GM18505 (cell line): ENCODE results near the gene MAU2.
"Not testable (repeated sequence)": the region's sequence is repeated elsewhere in the genome, so short reads cannot be mapped to it uniquely, and the experiment has no call there.

ENCODE experiments used
- ATAC-seq: cut with Tn5 transposase; IDR thresholded peaks from one replicate; pipeline ENCODE4 v1.9.1; 2021; ENCODE audit not compliant: unreplicated experiment
- POLR2A ChIP-seq: IDR thresholded peaks from 4 replicates; pipeline ENCODE4 v1.6.1; 2011; ENCODE audit warnings: borderline replicate concordance; ENCODE audit not compliant: insufficient read depth, insufficient read length; ENCODE audit errors: extremely low read depth

MAU2 gene

GRCh38 chr19:19361075-19361594 lies 40.5 kb downstream of the MAU2 start:
- TF ChIP-seq POLR2A, result no peak

DNA sequence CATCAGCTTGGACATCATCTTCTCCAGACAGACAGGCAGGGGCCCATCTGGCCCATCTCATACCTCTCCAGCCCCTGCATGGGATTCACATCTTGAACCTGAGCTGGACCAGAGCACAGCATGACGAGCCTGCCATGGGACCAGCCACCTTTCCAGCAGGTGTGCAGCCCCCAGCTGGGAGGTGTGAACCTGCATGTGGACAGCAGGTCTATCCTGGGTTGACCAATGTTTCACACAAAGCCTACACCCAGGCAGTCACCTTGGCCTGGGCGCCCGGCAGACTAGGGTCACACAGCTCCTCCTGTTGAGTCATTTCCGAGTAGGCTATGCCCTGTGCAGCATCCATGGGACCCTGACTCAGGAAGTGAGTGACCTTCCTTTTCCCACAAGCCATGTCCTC lies 41.4 kb downstream of the MAU2 start:
- TF ChIP-seq POLR2A, result no peak
- ATAC-seq, result no peak

More at GRCh38 chr19:19361075-19361594, 40.5 kb downstream of the MAU2 start:
- ATAC-seq, result peak; percentile 68

DNA sequence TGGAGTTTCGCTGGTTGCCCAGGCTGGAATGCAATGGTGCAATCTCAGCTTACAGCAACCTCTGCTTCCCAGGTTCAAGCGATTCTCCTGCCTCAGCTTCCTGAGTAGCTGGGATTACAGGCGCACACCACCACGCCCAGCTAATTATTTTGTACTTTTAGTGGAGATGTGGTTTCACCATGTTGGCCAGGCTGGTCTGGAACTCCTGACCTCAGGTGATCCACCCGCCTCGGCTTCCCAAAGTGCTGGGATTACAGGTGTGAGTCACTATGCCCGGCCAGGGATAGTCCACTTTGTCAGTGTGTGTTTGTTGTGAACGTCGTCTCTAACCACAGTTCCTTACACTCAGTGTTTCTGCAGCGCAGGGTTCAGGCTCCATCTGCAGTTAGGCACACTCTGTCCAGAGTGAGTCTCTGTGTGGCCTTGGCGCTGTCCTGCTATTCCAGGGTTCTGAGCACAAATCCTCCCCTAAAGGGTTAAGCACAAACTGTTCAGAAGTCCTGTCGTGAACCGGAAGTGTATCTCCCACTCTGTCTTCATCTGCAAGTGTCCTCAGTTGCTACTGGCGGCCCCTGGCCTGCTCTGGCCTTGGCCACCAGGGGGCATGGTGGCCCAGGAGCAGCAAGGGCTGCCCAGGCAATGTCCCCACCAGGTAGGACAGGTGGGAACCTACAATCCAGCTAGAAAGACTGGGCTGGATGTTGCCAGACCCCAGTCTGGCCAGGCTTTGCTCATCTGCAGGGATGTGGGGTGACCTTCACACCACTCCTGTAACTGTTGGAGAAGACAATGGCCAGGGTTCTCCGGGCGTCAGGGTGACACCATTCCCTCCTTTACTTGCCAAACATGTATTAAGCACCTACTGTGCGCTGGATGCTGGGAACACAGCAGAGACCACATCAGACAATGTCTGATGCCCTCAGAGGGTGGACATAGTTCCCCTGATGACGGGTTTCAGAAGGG lies 46.1 kb downstream of the MAU2 start:
- TF ChIP-seq POLR2A, result no peak
- peak; percentile 63 for ATAC-seq

- ATAC-seq, result no peak
- TF ChIP-seq POLR2A, result no peak
Observed at GRCh38 chr19:19368087-19368486, 47.5 kb downstream of the MAU2 start.

DNA sequence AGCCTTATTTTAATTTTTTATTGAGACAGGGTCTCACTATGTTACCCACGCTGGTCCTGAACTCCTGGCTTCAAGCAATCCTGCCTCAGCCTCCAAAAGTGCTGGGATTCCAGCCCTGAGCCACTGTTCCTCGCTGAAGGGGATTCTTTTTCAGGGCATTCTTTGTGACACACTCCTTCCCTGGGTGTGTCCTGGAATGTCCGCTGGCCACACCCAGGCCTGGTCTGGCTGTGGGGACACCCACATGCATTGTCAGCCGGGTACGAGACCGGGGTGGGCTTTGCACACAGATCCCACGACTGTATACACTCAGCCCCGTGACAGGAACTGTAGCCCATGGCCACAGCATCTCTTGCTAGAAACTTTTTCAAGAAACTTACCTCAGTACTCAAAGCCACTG lies 50.4 kb downstream of the MAU2 start:
- no peak for ATAC-seq
- no peak for TF ChIP-seq POLR2A

DNA sequence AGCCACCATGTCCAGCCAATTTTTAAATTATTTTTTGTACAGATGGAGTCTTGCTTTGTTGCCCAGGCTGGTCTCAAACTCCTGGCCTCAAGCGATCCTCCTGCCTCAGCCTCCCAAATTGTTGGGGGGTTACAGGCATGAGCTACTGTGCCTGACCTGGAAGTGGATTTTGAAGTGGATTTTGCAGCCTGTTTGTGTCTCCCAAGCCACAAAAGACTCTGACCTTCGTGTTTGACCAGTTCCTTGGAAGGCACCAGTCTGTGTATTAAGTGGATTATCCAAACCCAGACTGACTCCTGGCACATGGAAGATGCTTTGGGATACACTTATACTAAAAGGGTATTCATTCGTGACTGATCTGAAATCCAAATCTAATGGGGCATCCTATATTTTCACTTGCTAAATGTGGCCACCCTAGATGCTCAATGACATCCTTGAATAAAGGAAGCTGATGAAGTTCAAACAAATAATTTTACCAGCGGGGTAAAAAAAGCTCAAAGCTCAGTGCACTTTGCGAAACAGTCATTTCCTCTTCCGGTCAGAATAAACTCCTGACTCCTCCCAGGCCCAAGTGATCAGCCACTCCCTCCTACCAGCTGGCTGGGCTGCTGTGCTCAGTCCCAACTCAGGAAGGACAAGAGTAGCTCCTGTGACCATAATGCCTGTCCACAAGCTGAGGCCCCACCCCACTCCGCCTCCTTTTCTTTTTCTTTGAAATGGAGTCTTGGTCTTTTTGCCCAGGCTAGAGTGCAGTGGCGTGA lies 52.2 kb downstream of the MAU2 start:
- ATAC-seq, result peak; percentile 67
- TF ChIP-seq POLR2A, result peak; percentile 49

DNA sequence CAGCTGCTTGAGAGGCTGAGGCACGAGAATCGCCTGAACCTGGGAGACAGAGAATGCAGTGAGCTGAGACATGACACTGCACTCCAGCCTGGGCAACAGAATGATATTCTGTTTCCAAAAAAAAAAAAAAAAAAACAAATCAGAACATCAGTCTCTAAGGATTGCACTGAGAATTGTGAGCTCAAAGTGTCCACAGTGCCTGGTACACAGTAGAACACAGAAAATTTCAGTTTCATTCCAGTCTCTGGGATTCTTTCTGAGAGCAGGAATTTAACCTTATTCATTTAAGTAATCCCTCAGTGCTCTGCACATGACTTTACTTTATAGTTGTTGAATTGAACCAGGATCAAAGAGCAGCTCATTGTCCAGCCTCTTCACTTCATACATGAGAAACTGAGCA lies 58.9 kb downstream of the MAU2 start:
- ATAC-seq, result no peak
- TF ChIP-seq POLR2A, result no peak

- ATAC-seq, result not testable (repeated sequence)
Observed at GRCh38 chr19:19380316-19380715, 59.7 kb downstream of the MAU2 start.

DNA sequence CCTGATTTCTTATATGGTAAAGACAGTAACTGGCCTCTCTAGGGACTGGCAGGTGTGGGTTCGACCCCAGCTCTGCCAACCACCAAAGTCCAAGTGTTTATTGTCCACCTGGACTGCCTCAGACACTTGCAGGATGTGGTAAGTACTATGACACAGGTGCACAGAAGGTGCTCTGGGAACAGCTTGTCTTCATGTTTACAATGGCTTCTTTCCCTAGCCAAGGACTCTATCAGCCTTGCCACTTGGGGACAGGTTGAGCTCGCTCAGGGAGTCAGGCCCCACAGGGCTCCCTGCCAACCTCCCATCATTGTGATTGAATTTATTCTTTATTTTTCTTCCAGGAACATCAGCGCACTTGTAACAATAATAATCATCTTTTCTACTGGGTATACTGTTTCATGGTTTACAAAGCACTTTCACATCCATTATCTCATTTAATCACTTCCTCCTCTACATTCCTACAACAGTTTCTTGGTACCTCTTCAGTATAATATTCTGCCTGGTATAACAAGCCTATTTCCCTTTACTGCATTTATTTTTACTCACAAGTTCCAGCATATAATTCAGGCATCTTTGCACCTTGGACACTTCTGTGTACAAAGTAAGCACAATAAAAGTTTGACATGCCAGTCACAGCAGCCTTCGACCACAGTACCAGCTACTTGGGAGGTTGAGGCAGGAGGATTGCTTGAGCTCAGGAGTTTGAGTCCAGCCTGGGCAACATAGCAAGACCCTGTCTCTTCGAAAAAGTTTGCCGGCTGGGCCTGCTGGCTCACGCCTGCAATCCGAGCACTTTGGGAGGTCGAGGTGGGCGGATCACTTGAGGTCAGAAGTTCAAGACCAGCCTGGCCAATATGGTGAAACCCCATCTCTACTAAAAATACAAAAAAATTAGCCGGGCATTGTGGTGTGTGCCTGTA lies 60.6 kb downstream of the MAU2 start:
- no peak for ATAC-seq
- TF ChIP-seq POLR2A, result no peak

- TF ChIP-seq POLR2A, result no peak
- ATAC-seq, result no peak
Observed at GRCh38 chr19:19382118-19382517, 61.5 kb downstream of the MAU2 start.

- no peak for TF ChIP-seq POLR2A
- ATAC-seq, result no peak
Observed at GRCh38 chr19:19384486-19384885, 63.9 kb downstream of the MAU2 start.

- ATAC-seq, result peak; percentile 89
- peak; percentile 83 for TF ChIP-seq POLR2A
Observed at GRCh38 chr19:19385131-19385895, 64.7 kb downstream of the MAU2 start.
